GM19452 (cell line): Measurements from ENCODE around the gene TOP3B.

Experiments used
- ATAC-seq: cut with Tn5 transposase; IDR thresholded peaks from one replicate; pipeline ENCODE4 v1.9.1; 2021; ENCODE audit not compliant: unreplicated experiment

The TOP3B gene

GRCh38 chr22:21981874-21982273, 713 bp downstream of the TOP3B start:
- no peak for ATAC-seq

GRCh38 chr22:21980547-21980946, 2.0 kb downstream of the TOP3B start:
- no peak for ATAC-seq

- no peak for ATAC-seq
These were observed 3.8 kb downstream of the TOP3B start for GRCh38 chr22:21978564-21979386.

- no peak for ATAC-seq
These were observed 4.8 kb downstream of the TOP3B start for GRCh38 chr22:21977814-21978213.

GRCh38 chr22:21975854-21976345, 6.7 kb downstream of the TOP3B start:
- no peak for ATAC-seq

GRCh38 chr22:21975273-21975672, 7.3 kb downstream of the TOP3B start:
- ATAC-seq, result no peak

GRCh38 chr22:21974058-21974649, 8.4 kb downstream of the TOP3B start:
- no peak for ATAC-seq

- no peak for ATAC-seq
These were observed 9.8 kb downstream of the TOP3B start for GRCh38 chr22:21972806-21973205.

GRCh38 chr22:21972293-21972779, 10.3 kb downstream of the TOP3B start:
- ATAC-seq, result no peak

GRCh38 chr22:21971858-21972275, 10.7 kb downstream of the TOP3B start:
- no peak for ATAC-seq

GRCh38 chr22:21970800-21971617, 11.6 kb downstream of the TOP3B start:
- no peak for ATAC-seq

GRCh38 chr22:21970037-21970799, 12.4 kb downstream of the TOP3B start:
- ATAC-seq, result no peak

GRCh38 chr22:21968452-21969129, 14.0 kb downstream of the TOP3B start:
- no peak for ATAC-seq

GRCh38 chr22:21967693-21968271, 14.8 kb downstream of the TOP3B start:
- no peak for ATAC-seq

GRCh38 chr22:21966643-21967516, 15.7 kb downstream of the TOP3B start:
- ATAC-seq, result no peak

- ATAC-seq, result no peak
These were observed 16.8 kb downstream of the TOP3B start for GRCh38 chr22:21965762-21966288.

GRCh38 chr22:21964918-21965484, 17.6 kb downstream of the TOP3B start:
- no peak for ATAC-seq

- ATAC-seq, result no peak
These were observed 18.4 kb downstream of the TOP3B start for GRCh38 chr22:21964234-21964633.
